Lower leg skin (tissue), 3 donors: ENCODE results near the gene KLHDC10.

Experiments
- CTCF ChIP-seq, 3 donors: fragments of 450-650 bp; IDR thresholded peaks; one replicate each; pipeline ENCODE4 v1.5.1; 2016; ENCODE audit warnings: antibody characterized with exemption in 3 of 3, mild to moderate bottlenecking in 3 of 3, moderate library complexity in 2 of 3
- POLR2A ChIP-seq, 2 donors: fragments of 450-650 bp; IDR thresholded peaks; one replicate each; pipeline ENCODE4 v1.6.1; 2016 to 2017; ENCODE audit warnings: antibody characterized with exemption in 2 of 2, mild to moderate bottlenecking in 1 of 2, moderate library complexity in 1 of 2

DNA sequence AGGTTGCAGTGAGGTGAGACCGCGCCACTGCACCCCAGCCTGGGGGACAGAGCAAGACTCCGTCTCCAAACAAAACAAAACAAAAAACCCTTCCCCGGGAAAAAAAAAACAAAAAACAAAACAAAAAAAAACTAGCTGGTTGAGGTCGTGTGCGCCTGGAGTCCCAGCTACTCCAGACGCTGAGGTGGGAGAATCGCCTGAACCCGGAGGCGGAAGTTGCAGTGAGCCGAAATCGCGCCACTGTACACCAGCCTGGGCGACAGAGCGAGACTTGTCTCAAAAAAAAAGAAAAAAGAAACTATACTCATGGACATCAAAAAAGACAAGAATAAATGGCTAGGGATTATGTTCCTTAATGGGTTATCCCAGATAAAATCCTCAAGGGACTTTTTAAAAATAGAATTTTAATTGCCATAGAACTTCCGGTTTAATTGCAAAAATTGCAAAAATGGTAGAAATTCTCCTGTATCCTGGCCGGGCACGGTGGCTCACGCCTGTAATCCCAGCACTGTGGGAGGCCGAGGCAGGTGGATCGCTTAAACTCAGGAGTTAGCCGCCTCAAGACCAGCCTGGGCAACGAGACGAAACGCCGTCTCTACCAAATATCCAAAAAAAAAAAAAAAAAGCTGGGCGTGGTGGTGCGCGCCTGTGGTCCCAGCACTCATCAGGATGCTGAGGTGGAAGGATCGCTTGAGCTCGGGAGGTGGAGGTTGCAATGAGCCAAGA lies 37.8 kb downstream of the KLHDC10 start:
- TF ChIP-seq POLR2A (IDR thresholded peaks at IDR 0.05) (no peak), CTCF (IDR thresholded peaks at IDR 0.05) (no peak)
